HUES64 (cell line): ENCODE measurements around the gene KBTBD8.

Source experiments
- H3K27ac ChIP-seq: 2 replicates; pipeline ENCODE4 v1.7.0; 2013; ENCODE audit warnings: low read depth, low read length, inconsistent platforms
- H3K27me3 ChIP-seq: 2 replicates; pipeline ENCODE4 v1.6.1; 2013; ENCODE audit warnings: mild to moderate bottlenecking, low read length; ENCODE audit not compliant: insufficient read depth
- H3K36me3 ChIP-seq: 2 replicates; pipeline ENCODE4 v1.6.1; 2013; ENCODE audit warnings: mild to moderate bottlenecking, low read length; ENCODE audit not compliant: insufficient read depth
- H3K4me1 ChIP-seq: 2 replicates; pipeline ENCODE4 v1.6.1; 2013; ENCODE audit warnings: mild to moderate bottlenecking, low read length, moderate library complexity; ENCODE audit not compliant: insufficient read depth
- H3K4me3 ChIP-seq: 2 replicates; pipeline ENCODE4 v1.5.1; 2013; ENCODE audit warnings: mild to moderate bottlenecking, low read length, moderate library complexity
- H3K9ac ChIP-seq: 2 replicates; pipeline ENCODE4 v1.6.1; 2013; ENCODE audit warnings: mild to moderate bottlenecking, low read depth, low read length
- H3K9me3 ChIP-seq: 2 replicates; pipeline ENCODE4 v1.6.1; 2013; ENCODE audit warnings: low read depth, low read length; ENCODE audit not compliant: insufficient read depth
- WGBS: fragments of 150-250, 120-280 bp; methylation state at CpG from one replicate; pipeline ENCODE4 v1.1.7; 2013; ENCODE audit warnings: missing lambda C conversion rate; 5-methylcytosine and 5-hydroxymethylcytosine counted together

The KBTBD8 gene

GRCh38 chr3:67015702-67016484 is 17.8 kb downstream of the KBTBD8 start:
- H3K4me1 ChIP-seq: peaks cover 13% of the 10 kb centered on the region
- no peak overlapping the region for H3K4me3 ChIP-seq
- H3K9ac ChIP-seq: no peak overlapping the region
- H3K27me3 ChIP-seq: no peaks in the 10 kb centered on the region
- no peaks in the 10 kb centered on the region for H3K36me3 ChIP-seq
- H3K9me3 ChIP-seq: no peaks in the 10 kb centered on the region
- H3K27ac ChIP-seq: no peak overlapping the region
- 88% methylated on average over 8 of the region's 8 CpGs for WGBS

- Histone ChIP-seq H3K27me3 (no peaks in the 10 kb centered on the region), H3K27ac (no peak overlapping the region), H3K4me3 (no peak overlapping the region), H3K36me3 (no peaks in the 10 kb centered on the region), H3K4me1 (peaks cover 9% of the 10 kb centered on the region; the same call in 1 of the 2 replicates), H3K9me3 (no peaks in the 10 kb centered on the region), H3K9ac (no peak overlapping the region)
- 95% methylated on average over 1 of the region's 3 CpGs for WGBS
Measured at GRCh38 chr3:67016522-67017080, 18.5 kb downstream of the KBTBD8 start.

GRCh38 chr3:67017211-67017610 is 19.1 kb downstream of the KBTBD8 start:
- Histone ChIP-seq H3K9ac (no peak overlapping the region), H3K27ac (no peak overlapping the region), H3K4me3 (no peak overlapping the region), H3K27me3 (no peaks in the 10 kb centered on the region), H3K4me1 (peaks cover 9% of the 10 kb centered on the region; the same call in 1 of the 2 replicates), H3K36me3 (no peaks in the 10 kb centered on the region), H3K9me3 (no peaks in the 10 kb centered on the region)
- 37% methylated on average over 1 of the region's 1 CpG for WGBS

GRCh38 chr3:67018105-67018788 is 20.1 kb downstream of the KBTBD8 start:
- 82% methylated on average over 12 of the region's 12 CpGs for WGBS
- Histone ChIP-seq H3K9ac (no peak overlapping the region), H3K27me3 (no peaks in the 10 kb centered on the region)

GRCh38 chr3:67018789-67019526 is 20.9 kb downstream of the KBTBD8 start:
- H3K9me3 ChIP-seq: no peaks in the 10 kb centered on the region
- H3K9ac ChIP-seq: no peak overlapping the region
- 96% methylated on average over 13 of the region's 13 CpGs for WGBS
- no peaks in the 10 kb centered on the region for H3K36me3 ChIP-seq
- no peaks in the 10 kb centered on the region for H3K27me3 ChIP-seq
- no peak overlapping the region for H3K4me3 ChIP-seq
- H3K4me1 ChIP-seq: peaks cover 9% of the 10 kb centered on the region; the same call in 1 of the 2 replicates
- H3K27ac ChIP-seq: no peak overlapping the region

More at GRCh38 chr3:67018105-67018788, 20.1 kb downstream of the KBTBD8 start:
- Histone ChIP-seq H3K9me3 (no peaks in the 10 kb centered on the region), H3K4me1 (peaks cover 9% of the 10 kb centered on the region; the same call in 1 of the 2 replicates), H3K36me3 (no peaks in the 10 kb centered on the region), H3K27ac (no peak overlapping the region), H3K4me3 (no peak overlapping the region)

GRCh38 chr3:67028001-67028784 is 30.1 kb downstream of the KBTBD8 start:
- WGBS: 93% methylated on average over 3 of the region's 5 CpGs
- H3K4me1 ChIP-seq: no peaks in the 10 kb centered on the region

GRCh38 chr3:67030785-67031740 is 33.0 kb downstream of the KBTBD8 start:
- 91% methylated on average over 2 of the region's 3 CpGs for whole genome bisulfite sequencing

More at GRCh38 chr3:67028001-67028784, 30.1 kb downstream of the KBTBD8 start:
- no peaks in the 10 kb centered on the region for H3K27me3 ChIP-seq
- H3K9me3 ChIP-seq: no peaks in the 10 kb centered on the region
- no peaks in the 10 kb centered on the region for H3K36me3 ChIP-seq
- no peak overlapping the region for H3K27ac ChIP-seq
- no peak overlapping the region for H3K9ac ChIP-seq
- H3K4me3 ChIP-seq: no peak overlapping the region

GRCh38 chr3:67031986-67032385 is 33.9 kb downstream of the KBTBD8 start:
- no peaks in the 10 kb centered on the region for H3K9me3 ChIP-seq
- no peak overlapping the region for H3K27ac ChIP-seq
- no peaks in the 10 kb centered on the region for H3K4me1 ChIP-seq
- no peak overlapping the region for H3K4me3 ChIP-seq
- 89% methylated on average over 1 of the region's 1 CpG for WGBS
- no peaks in the 10 kb centered on the region for H3K27me3 ChIP-seq
- no peak overlapping the region for H3K9ac ChIP-seq
- H3K36me3 ChIP-seq: no peaks in the 10 kb centered on the region

More at GRCh38 chr3:67030785-67031740, 33.0 kb downstream of the KBTBD8 start:
- H3K36me3 ChIP-seq: no peaks in the 10 kb centered on the region
- no peaks in the 10 kb centered on the region for H3K9me3 ChIP-seq
- no peak overlapping the region for H3K27ac ChIP-seq
- no peaks in the 10 kb centered on the region for H3K27me3 ChIP-seq
- no peak overlapping the region for H3K4me3 ChIP-seq
- H3K4me1 ChIP-seq: no peaks in the 10 kb centered on the region
- H3K9ac ChIP-seq: no peak overlapping the region

GRCh38 chr3:67033079-67033478 is 35.0 kb downstream of the KBTBD8 start:
- no peaks in the 10 kb centered on the region for H3K9me3 ChIP-seq
- no peak overlapping the region for H3K4me3 ChIP-seq
- H3K36me3 ChIP-seq: no peaks in the 10 kb centered on the region
- H3K4me1 ChIP-seq: 0 out of 2 replicates have a peak, but pooled peaks cover 4% of the 10 kb centered on the region
- no peaks in the 10 kb centered on the region for H3K27me3 ChIP-seq
- H3K27ac ChIP-seq: no peak overlapping the region
- WGBS: 89% methylated on average over 2 of the region's 2 CpGs
- H3K9ac ChIP-seq: no peak overlapping the region
